ENCODE data around the gene KLHL29.
A peak's percentile ranks its signal among the peaks of the same experiment; 100 is the strongest.

KLHL29 gene

DNA sequence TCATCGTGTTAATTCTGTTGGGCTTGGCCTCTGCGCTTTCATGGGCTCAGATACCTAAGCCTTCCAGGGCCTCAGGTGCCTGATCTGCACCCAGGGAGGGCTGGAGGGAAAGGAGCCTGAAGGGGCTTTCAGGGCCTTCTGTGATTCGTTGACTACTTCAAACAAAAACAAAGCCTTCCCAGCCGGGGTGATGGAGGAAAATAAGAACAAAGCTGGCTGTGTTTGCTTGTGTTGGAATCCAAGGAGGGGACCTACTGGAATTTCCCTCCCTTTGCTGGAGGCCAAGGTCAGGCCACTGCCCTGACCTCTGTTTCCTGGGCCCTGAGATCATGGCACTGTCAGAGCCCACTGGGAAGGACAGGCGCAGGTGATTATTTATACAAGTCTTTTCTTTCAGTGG, 135.3 kb downstream of the KLHL29 start:
- DNase-seq: no peak

DNA sequence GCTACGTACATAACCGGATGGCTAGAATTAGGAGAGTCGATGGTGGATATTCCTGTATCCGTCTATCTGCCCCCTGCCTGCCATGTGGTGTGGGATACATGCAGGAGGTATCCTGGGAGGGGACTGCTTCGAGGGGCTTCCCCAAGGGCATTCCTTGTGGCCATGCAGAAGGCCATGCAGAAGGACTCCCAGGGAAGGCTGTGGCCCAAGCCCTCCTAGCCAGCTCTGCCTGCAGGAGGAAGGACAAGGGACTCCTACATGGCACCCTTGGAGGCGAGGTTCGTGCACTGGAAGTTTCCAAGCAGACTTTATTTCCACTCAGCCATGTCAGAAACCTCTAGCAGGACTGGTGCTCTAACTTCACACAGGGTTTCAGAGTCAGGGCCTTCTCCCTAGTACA, 136.1 kb downstream of the KLHL29 start:
- DNase-seq: no peak

GRCh38 chr2:23522726-23523372, 137.9 kb downstream of the KLHL29 start:
- DNase-seq: no peak

GRCh38 chr2:23523373-23524260, 138.6 kb downstream of the KLHL29 start:
- DNase-seq: no peak

GRCh38 chr2:23524261-23524706, 139.3 kb downstream of the KLHL29 start:
- no peak for DNase-seq

DNA sequence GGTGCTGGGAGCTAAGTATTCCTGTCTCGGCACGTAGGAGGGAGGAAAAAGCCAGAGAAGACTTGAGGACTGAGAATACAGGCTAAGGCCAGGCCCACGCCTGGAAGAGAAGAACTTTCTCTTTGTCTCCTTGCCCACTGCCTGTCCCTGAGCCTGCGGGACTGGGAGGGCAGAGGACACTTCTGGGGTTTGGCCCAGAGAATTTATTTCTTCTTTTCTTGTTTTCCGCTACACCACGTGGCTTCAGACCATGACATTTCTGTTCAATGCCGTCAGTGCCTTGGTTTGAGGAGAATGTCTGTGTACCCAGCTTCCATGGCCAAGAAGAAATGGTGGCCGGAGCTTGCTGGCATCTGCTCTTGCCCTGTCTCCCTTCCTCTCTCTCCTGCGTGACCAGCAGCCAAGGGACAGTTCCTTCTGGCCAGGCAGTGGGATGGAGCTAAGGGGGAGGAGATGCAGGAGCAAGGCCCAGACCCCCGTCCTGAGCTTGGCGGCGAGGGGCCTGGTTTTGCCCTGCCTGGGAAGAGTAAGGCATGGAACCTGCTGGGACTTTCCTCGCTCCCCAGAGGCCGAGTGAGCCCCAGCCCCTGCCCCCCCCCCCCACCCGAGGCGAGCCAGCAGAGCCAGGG, 140.3 kb downstream of the KLHL29 start:
- DNase-seq: no peak

DNA sequence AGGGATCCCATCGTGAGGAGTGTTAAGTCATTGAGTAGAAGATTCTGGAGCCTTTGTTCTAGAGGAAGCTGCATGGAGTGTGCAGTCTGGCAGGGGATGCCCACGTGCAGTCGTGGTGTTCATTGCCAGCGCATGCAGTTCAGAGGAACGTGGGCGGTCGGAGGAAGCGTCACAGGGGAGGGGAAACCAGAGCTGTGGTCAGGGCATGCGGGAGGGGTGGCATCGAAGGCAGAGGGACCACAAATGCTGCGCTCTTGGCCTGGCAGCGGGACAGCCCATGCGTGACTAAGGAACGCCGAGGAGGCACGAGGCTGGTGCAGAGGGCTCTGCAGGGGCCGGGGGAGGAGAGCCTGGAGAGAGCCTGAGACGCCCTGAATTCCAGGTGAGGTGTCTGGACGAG, 141.1 kb downstream of the KLHL29 start:
- no peak for DNase-seq

GRCh38 chr2:23526835-23527790, 142.1 kb downstream of the KLHL29 start:
- DNase-seq: no peak

DNA sequence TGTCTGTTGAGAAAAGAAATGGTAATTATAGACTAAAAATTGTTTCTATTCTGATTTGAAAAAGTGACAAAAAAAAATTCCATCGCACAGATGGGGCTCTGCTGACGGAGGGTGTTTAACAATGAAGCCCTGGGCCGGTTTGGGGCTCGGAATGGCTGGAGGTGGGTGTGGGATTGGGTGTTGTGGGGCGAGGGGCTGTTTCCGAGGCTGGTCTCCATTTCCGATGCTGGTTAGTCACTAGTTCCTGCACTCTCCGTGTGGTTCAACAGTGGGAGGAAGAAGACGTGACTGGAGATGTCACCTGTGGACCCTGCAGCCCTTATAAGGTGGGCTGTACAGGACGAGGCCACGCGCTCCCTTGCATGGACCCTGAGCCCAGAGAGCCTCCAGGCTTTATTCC, 143.2 kb downstream of the KLHL29 start:
- no peak for DNase-seq

- DNase-seq: no peak
These were observed 143.7 kb downstream of the KLHL29 start for GRCh38 chr2:23528690-23529089.

GRCh38 chr2:23529659-23530058, 144.7 kb downstream of the KLHL29 start:
- DNase-seq: no peak

GRCh38 chr2:23530206-23530908, 145.4 kb downstream of the KLHL29 start:
- no peak for DNase-seq

DNA sequence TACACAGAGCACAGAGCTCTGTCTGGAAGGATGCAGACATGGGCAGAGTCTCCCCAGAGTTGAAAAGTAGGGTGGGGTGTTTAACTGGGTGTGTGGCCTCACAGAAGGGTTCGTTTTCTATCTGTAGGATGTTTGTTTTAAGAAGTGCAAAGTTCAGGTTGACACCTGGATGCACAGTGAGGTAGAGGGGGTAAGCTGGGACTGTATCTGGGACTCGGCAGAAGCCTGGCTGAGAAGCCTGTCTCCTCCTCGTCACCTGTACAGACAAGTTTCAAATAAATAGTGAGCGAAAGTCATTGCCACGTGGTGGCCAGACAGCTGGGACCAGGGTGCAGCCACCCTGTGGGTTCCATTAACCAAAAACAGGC, 145.9 kb downstream of the KLHL29 start:
- DNase-seq: no peak

GRCh38 chr2:23531280-23531679, 146.3 kb downstream of the KLHL29 start:
- no peak for DNase-seq

DNA sequence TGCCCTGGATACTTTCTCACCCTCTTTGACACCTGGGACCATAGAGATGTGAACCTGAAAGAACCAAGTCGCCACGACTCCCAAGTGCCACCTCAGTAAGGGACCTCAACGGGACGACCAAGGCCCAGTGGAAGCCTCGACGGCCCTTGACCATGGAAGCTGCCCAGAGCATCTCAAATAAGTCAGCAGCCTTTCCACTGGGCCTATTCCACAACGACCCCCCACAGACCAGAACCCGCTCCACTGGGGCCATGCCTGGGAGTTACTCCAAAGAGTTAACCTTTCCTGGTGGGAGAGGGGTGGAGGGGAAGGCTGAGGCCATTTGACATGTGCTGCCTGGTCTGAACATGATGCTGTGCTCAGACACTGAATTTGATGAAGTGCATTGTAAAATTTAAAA, 146.9 kb downstream of the KLHL29 start:
- DNase-seq: no peak

- peak; percentile 55 for DNase-seq
These were observed 147.7 kb downstream of the KLHL29 start for GRCh38 chr2:23532391-23533337.

- no peak for DNase-seq
These were observed 148.3 kb downstream of the KLHL29 start for GRCh38 chr2:23533338-23533695.

DNA sequence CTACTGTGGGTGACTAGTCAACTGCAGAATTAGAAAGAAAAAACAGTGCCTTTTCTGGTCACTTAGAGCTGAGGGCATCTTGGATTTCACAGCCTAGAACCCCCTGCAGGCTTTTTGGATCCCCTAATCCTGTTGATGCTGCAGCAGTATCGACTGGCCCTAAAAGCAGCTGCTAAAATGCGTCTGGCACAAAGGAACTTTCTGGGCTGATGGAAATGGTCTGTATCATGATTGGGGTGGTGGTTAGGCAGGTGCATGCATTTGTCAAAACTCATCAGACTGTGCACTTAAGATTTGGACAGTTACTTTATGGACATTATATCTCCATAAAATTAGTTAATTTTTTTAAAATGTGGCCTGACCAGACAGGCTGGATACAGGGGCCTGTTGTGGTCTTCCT, 149.8 kb downstream of the KLHL29 start:
- DNase-seq: no peak

GRCh38 chr2:23536326-23536725, 151.3 kb downstream of the KLHL29 start:
- DNase-seq: no peak

GRCh38 chr2:23537991-23538390, 153.0 kb downstream of the KLHL29 start:
- no peak for DNase-seq

DNA sequence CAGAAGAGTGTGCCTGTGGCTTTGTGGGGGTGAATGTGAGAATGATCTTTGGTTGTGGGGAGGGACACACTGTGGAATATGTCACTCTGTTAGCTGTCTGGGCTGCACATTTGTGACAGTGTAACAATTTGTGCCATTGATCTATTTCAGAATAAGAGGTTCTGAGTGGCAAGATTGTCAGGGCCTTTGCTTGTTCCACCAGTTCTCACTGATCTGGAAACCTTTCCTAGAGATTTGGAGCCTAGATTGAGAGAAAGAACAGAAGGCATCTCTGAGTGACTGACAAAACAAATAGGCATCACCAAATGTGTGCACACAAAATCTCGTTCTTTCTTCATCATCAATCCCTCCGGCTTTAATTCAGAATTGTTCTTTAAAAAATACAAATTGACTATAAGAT, 153.6 kb downstream of the KLHL29 start:
- DNase-seq: no peak

All from activated CD4-positive, alpha-beta T cell treated with anti-CD3 and anti-CD28 coated beads, Interleukin-10, Interleukin-2, amounts not matched to agents 100 ng/mL and 50 ng/mL, durations not matched to agents 16 hours and 8 hours (primary cell).